ENCODE measurements around the gene LRRTM2.

The LRRTM2 gene

GRCh38 chr5:138883211-138883610 is 8.1 kb upstream of the LRRTM2 start:
- DNase-seq (ENCODE audit: low spot score): no peak

- no peak for DNase-seq (ENCODE audit: low spot score)
Observed at GRCh38 chr5:138878437-138879235, 3.5 kb upstream of the LRRTM2 start.

GRCh38 chr5:138876811-138877210 is 1.7 kb upstream of the LRRTM2 start:
- no peak for DNase-seq (ENCODE audit: low spot score)

- DNase-seq (ENCODE audit: low spot score): no peak
Observed at GRCh38 chr5:138875946-138876345, 811 bp upstream of the LRRTM2 start.

- no peak for DNase-seq (ENCODE audit: low spot score)
Observed at GRCh38 chr5:138875552-138875875, 379 bp upstream of the LRRTM2 start.

GRCh38 chr5:138874241-138874640 is 894 bp downstream of the LRRTM2 start:
- no peak for DNase-seq (ENCODE audit: low spot score)

- DNase-seq (ENCODE audit: low spot score): no peak
Observed at GRCh38 chr5:138873466-138874221, 1.5 kb downstream of the LRRTM2 start.

GRCh38 chr5:138872841-138873465 is 2.2 kb downstream of the LRRTM2 start:
- DNase-seq (ENCODE audit: low spot score): no peak

GRCh38 chr5:138870611-138871010 is 4.5 kb downstream of the LRRTM2 start:
- DNase-seq (ENCODE audit: low spot score): no peak

- DNase-seq (ENCODE audit: low spot score): no peak
Observed at GRCh38 chr5:138869763-138870500, 5.2 kb downstream of the LRRTM2 start.

GRCh38 chr5:138869038-138869437 is 6.1 kb downstream of the LRRTM2 start:
- DNase-seq (ENCODE audit: low spot score): no peak

GRCh38 chr5:138867011-138867410 is 8.1 kb downstream of the LRRTM2 start:
- no peak for DNase-seq (ENCODE audit: low spot score)

GRCh38 chr5:138853132-138853531 is 22.0 kb downstream of the LRRTM2 start:
- DNase-seq (ENCODE audit: low spot score): no peak

- no peak for DNase-seq (ENCODE audit: low spot score)
Observed at GRCh38 chr5:138850865-138851435, 24.2 kb downstream of the LRRTM2 start.

GRCh38 chr5:138849882-138850281 is 25.3 kb downstream of the LRRTM2 start:
- DNase-seq (ENCODE audit: low spot score): no peak

GRCh38 chr5:138849439-138849838 is 25.7 kb downstream of the LRRTM2 start:
- DNase-seq (ENCODE audit: low spot score): no peak

- DNase-seq (ENCODE audit: low spot score): no peak
Observed at GRCh38 chr5:138844812-138845513, 30.2 kb downstream of the LRRTM2 start.

- DNase-seq (ENCODE audit: low spot score): no peak
Observed at GRCh38 chr5:138844125-138844461, 31.0 kb downstream of the LRRTM2 start.

GRCh38 chr5:138843316-138844124 is 31.6 kb downstream of the LRRTM2 start:
- no peak for DNase-seq (ENCODE audit: low spot score)

- no peak for DNase-seq (ENCODE audit: low spot score)
Observed at GRCh38 chr5:138841531-138841930, 33.6 kb downstream of the LRRTM2 start.

GRCh38 chr5:138840103-138840502 is 35.0 kb downstream of the LRRTM2 start:
- no peak for DNase-seq (ENCODE audit: low spot score)
